Suprapubic skin (tissue), 3 donors: Measurements from ENCODE around the gene TTC12.

Source experiments
- EP300 ChIP-seq: sonication (generic); formaldehyde crosslinking; IDR thresholded peaks from one replicate; pipeline ENCODE4 v1.6.1; 2017; ENCODE audit warnings: antibody characterized with exemption
- POLR2A ChIP-seq, 2 donors: fragments of 450-650 bp; IDR thresholded peaks; one replicate each; pipeline ENCODE4 v1.6.1; 2017; ENCODE audit warnings: antibody characterized with exemption in 2 of 2, mild to moderate bottlenecking in 2 of 2, moderate library complexity in 2 of 2
- TF ChIP-seq, protein P1 (sequence below), 2 donors: fragments of 200-600 bp in 1 of 2; fragments of 450-650 bp in 1 of 2; sonication (generic) in 1 of 2; IDR thresholded peaks; one replicate each; pipeline ENCODE4 v1.5.1; 2016 to 2019; ENCODE audit warnings: antibody characterized with exemption in 2 of 2, mild to moderate bottlenecking in 1 of 2, moderate library complexity in 1 of 2

DNA sequence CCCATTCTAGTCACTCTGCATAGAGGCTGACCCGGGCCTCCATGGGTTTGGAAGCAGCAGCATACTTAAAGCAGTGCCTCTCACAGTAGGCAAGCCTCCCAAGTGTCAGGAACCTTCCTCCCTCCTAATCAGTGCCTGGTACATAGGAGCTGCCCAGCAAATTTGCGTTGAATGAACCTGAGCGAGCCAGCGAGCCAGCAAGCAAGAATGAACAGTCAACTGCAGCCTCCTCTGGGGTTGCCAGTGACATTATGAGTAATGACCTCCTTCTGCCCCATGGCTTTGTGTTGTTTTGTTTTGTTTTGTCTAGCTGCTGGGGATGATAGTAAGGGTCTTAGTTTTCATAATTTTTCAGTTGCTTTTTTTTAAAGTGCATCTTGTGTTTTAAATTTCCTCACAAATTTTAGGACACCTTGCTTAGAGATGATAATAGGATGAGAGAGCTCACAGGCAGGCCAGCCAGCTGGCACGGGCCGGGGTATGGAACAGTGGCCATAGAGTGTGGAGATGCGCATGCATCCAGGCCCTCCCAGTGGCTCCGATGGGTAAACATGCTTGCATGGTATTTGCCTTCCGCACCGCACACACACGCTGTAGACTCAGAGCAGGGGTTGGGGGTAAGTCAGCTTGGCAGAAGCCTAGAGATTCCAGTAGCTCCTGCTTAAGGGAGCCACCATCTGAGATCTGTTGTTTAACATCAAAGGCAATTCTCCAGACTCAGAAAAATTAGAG is 36.1 kb downstream of the TTC12 start:
- TF ChIP-seq, protein P1, sequence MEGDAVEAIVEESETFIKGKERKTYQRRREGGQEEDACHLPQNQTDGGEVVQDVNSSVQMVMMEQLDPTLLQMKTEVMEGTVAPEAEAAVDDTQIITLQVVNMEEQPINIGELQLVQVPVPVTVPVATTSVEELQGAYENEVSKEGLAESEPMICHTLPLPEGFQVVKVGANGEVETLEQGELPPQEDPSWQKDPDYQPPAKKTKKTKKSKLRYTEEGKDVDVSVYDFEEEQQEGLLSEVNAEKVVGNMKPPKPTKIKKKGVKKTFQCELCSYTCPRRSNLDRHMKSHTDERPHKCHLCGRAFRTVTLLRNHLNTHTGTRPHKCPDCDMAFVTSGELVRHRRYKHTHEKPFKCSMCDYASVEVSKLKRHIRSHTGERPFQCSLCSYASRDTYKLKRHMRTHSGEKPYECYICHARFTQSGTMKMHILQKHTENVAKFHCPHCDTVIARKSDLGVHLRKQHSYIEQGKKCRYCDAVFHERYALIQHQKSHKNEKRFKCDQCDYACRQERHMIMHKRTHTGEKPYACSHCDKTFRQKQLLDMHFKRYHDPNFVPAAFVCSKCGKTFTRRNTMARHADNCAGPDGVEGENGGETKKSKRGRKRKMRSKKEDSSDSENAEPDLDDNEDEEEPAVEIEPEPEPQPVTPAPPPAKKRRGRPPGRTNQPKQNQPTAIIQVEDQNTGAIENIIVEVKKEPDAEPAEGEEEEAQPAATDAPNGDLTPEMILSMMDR (IDR thresholded peaks at IDR 0.05): no peak
- TF ChIP-seq POLR2A (IDR thresholded peaks at IDR 0.05) (no peak), EP300 (no peak)
